ENCODE data around the gene CARD19. TPM values are rescaled to one million over a fixed set of nuclear protein-coding genes. Genes with fewer than 3 reads are reported as not detected.

Gene CARD19
- total and polyA plus RNA-seq, 2 experiments from 2014 or later = 36.8 to 48.3 TPM

- H3K4me3 Mint-ChIP-seq = no peak overlapping the region
- DNase-seq (ENCODE audit: low spot score) = no peak
Observed at GRCh38 chr9:93124793-93125192, 28.8 kb downstream of the CARD19 start.

DNA sequence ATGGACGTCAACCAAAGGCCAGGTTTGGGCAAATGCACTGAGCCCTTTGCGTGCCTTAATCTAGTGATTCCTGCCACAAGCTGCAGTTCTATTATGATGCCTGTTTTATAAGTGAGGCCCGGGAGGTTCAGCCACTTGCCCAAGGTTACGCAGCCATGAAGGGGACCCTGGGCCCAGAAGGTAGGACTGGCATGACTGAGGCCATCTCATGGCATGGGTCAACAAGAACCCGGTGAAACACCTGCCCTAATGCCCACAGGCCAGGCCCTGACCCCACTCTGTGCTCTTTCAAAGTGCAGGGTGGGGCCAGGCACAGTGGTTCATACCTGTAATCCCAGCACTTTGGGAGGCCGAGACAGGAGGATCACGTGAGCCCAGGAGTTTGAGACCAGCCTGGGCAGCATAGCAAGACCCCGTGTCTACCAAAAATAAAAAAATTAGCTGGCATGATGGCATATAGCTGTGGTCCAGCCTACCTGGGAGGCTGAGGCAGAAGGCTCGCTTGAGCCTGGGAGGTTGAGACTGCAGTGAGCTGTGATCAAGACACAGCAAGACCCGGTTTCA is 29.4 kb downstream of the CARD19 start:
- no peaks in the 10 kb centered on the region for H3K36me3 ChIP-seq (ENCODE audit: insufficient read depth)
- Mint-ChIP-seq H3K27me3 (ENCODE audit: insufficient read depth, low read depth, poor library complexity) (peaks cover 7% of the 10 kb centered on the region), H3K4me3 (no peak overlapping the region), H3K9me3 (no peaks in the 10 kb centered on the region), H3K27ac (no peak overlapping the region), H3K4me1 (peaks cover 18% of the 10 kb centered on the region), H3K36me3 (ENCODE audit: low read depth) (peaks cover 5% of the 10 kb centered on the region; the same call in 2 of the 3 replicates)
- no peak for DNase-seq (ENCODE audit: low spot score)
- TF ChIP-seq, protein P1, sequence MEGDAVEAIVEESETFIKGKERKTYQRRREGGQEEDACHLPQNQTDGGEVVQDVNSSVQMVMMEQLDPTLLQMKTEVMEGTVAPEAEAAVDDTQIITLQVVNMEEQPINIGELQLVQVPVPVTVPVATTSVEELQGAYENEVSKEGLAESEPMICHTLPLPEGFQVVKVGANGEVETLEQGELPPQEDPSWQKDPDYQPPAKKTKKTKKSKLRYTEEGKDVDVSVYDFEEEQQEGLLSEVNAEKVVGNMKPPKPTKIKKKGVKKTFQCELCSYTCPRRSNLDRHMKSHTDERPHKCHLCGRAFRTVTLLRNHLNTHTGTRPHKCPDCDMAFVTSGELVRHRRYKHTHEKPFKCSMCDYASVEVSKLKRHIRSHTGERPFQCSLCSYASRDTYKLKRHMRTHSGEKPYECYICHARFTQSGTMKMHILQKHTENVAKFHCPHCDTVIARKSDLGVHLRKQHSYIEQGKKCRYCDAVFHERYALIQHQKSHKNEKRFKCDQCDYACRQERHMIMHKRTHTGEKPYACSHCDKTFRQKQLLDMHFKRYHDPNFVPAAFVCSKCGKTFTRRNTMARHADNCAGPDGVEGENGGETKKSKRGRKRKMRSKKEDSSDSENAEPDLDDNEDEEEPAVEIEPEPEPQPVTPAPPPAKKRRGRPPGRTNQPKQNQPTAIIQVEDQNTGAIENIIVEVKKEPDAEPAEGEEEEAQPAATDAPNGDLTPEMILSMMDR (conservative IDR thresholded peaks at IDR 0.05; ENCODE audit: low read depth in 2 of 2) = no peak
- TF ChIP-seq EZH2phosphoT487 (IDR thresholded peaks at IDR 0.05; ENCODE audit: unreplicated experiment) = no peak
- TF ChIP-seq, protein P2, sequence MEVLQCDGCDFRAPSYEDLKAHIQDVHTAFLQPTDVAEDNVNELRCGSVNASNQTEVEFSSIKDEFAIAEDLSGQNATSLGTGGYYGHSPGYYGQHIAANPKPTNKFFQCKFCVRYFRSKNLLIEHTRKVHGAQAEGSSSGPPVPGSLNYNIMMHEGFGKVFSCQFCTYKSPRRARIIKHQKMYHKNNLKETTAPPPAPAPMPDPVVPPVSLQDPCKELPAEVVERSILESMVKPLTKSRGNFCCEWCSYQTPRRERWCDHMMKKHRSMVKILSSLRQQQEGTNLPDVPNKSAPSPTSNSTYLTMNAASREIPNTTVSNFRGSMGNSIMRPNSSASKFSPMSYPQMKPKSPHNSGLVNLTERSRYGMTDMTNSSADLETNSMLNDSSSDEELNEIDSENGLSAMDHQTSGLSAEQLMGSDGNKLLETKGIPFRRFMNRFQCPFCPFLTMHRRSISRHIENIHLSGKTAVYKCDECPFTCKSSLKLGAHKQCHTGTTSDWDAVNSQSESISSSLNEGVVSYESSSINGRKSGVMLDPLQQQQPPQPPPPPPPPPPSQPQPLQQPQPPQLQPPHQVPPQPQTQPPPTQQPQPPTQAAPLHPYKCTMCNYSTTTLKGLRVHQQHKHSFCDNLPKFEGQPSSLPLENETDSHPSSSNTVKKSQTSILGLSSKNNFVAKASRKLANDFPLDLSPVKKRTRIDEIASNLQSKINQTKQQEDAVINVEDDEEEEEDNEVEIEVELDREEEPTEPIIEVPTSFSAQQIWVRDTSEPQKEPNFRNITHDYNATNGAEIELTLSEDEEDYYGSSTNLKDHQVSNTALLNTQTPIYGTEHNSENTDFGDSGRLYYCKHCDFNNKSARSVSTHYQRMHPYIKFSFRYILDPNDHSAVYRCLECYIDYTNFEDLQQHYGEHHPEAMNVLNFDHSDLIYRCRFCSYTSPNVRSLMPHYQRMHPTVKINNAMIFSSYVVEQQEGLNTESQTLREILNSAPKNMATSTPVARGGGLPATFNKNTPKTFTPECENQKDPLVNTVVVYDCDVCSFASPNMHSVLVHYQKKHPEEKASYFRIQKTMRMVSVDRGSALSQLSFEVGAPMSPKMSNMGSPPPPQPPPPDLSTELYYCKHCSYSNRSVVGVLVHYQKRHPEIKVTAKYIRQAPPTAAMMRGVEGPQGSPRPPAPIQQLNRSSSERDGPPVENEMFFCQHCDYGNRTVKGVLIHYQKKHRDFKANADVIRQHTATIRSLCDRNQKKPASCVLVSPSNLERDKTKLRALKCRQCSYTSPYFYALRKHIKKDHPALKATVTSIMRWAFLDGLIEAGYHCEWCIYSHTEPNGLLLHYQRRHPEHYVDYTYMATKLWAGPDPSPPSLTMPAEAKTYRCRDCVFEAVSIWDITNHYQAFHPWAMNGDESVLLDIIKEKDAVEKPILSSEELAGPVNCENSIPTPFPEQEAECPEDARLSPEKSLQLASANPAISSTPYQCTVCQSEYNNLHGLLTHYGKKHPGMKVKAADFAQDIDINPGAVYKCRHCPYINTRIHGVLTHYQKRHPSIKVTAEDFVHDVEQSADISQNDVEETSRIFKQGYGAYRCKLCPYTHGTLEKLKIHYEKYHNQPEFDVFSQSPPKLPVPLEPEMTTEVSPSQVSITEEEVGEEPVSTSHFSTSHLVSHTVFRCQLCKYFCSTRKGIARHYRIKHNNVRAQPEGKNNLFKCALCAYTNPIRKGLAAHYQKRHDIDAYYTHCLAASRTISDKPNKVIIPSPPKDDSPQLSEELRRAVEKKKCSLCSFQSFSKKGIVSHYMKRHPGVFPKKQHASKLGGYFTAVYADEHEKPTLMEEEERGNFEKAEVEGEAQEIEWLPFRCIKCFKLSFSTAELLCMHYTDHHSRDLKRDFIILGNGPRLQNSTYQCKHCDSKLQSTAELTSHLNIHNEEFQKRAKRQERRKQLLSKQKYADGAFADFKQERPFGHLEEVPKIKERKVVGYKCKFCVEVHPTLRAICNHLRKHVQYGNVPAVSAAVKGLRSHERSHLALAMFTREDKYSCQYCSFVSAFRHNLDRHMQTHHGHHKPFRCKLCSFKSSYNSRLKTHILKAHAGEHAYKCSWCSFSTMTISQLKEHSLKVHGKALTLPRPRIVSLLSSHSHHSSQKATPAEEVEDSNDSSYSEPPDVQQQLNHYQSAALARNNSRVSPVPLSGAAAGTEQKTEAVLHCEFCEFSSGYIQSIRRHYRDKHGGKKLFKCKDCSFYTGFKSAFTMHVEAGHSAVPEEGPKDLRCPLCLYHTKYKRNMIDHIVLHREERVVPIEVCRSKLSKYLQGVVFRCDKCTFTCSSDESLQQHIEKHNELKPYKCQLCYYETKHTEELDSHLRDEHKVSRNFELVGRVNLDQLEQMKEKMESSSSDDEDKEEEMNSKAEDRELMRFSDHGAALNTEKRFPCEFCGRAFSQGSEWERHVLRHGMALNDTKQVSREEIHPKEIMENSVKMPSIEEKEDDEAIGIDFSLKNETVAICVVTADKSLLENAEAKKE (CRISPR knock-in tag; IDR thresholded peaks at IDR 0.05) = no peak
- H3K4me1 ChIP-seq (ENCODE audit: insufficient read depth) = peaks cover 8% of the 10 kb centered on the region
- no peak overlapping the region for H2AFZ ChIP-seq
- H4K20me1 ChIP-seq (replicated peaks; ENCODE audit: insufficient read depth) = no peaks in the 10 kb centered on the region
- no peak for ATAC-seq
- no peak overlapping the region for H3K4me3 ChIP-seq
- no peaks in the 10 kb centered on the region for H3K27me3 ChIP-seq (ENCODE audit: insufficient read depth)
- no peaks in the 10 kb centered on the region for H3K9me2 ChIP-seq (ENCODE audit: insufficient read depth)
- H3K4me2 ChIP-seq = no peak overlapping the region
- H3K79me2 ChIP-seq (replicated peaks; ENCODE audit: insufficient read depth) = no peaks in the 10 kb centered on the region
- no peaks in the 10 kb centered on the region for H3F3A ChIP-seq (replicated peaks; ENCODE audit: low read depth)
- H3K27ac ChIP-seq (ENCODE audit: low read depth) = no peak overlapping the region

More at GRCh38 chr9:93124793-93125192, 28.8 kb downstream of the CARD19 start:
- Mint-ChIP-seq H3K4me1 (peaks cover 18% of the 10 kb centered on the region), H3K36me3 (ENCODE audit: low read depth) (peaks cover 5% of the 10 kb centered on the region; the same call in 2 of the 3 replicates), H3K27ac (no peak overlapping the region), H3K9me3 (no peaks in the 10 kb centered on the region), H3K27me3 (ENCODE audit: insufficient read depth, low read depth, poor library complexity) (peaks cover 7% of the 10 kb centered on the region)
- Histone ChIP-seq H3K4me2 (no peak overlapping the region), H3K4me3 (no peak overlapping the region), H3K9me2 (ENCODE audit: insufficient read depth) (no peaks in the 10 kb centered on the region), H3K27me3 (ENCODE audit: insufficient read depth) (no peaks in the 10 kb centered on the region), H3K4me1 (ENCODE audit: insufficient read depth) (peaks cover 8% of the 10 kb centered on the region), H2AFZ (no peak overlapping the region), H3K36me3 (ENCODE audit: insufficient read depth) (no peaks in the 10 kb centered on the region), H3F3A (replicated peaks; ENCODE audit: low read depth) (no peaks in the 10 kb centered on the region), H4K20me1 (replicated peaks; ENCODE audit: insufficient read depth) (no peaks in the 10 kb centered on the region), H3K79me2 (replicated peaks; ENCODE audit: insufficient read depth) (no peaks in the 10 kb centered on the region), H3K27ac (ENCODE audit: low read depth) (no peak overlapping the region)
- no peak for ATAC-seq
- TF ChIP-seq POLR2AphosphoS5 (IDR thresholded peaks at IDR 0.05; ENCODE audit: low read depth) (no peak), NANOG (IDR thresholded peaks at IDR 0.05; ENCODE audit: borderline replicate concordance) (no peak), EZH2 (IDR thresholded peaks at IDR 0.05; ENCODE audit: low read depth, unreplicated experiment) (no peak)
